Measurements from ENCODE around the gene ELFN2. TPM values are rescaled to one million over a fixed set of nuclear protein-coding genes. Genes with fewer than 3 reads are reported as not detected.

Gene ELFN2
- total RNA-seq, 4 donors from 2014 or later: under 0.01 TPM; not detected in 2

DNA sequence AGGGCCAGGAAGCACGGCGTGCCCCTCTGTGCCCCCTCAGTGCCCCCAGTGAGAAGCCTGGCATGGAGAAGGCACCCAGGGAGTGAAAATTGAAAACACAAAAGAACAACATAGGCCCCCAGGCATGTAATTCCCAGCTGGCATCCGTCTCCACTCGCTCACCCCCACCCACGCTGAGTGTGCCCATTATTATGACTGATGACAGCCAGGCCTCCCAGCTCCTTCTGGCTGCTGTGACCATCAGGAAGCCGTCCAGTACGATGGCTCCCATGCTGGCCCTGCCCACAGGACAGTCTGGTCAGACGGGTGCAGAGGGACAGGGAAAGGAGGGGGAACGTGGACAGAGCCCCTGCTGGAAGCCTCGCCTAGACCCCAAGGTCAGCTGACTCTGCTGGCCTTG lies 30.1 kb downstream of the ELFN2 start:
- TF ChIP-seq POLR2A (IDR thresholded peaks at IDR 0.05): no peak
- TF ChIP-seq POLR2AphosphoS5 (IDR thresholded peaks at IDR 0.05): no peak
- TF ChIP-seq, protein P1, sequence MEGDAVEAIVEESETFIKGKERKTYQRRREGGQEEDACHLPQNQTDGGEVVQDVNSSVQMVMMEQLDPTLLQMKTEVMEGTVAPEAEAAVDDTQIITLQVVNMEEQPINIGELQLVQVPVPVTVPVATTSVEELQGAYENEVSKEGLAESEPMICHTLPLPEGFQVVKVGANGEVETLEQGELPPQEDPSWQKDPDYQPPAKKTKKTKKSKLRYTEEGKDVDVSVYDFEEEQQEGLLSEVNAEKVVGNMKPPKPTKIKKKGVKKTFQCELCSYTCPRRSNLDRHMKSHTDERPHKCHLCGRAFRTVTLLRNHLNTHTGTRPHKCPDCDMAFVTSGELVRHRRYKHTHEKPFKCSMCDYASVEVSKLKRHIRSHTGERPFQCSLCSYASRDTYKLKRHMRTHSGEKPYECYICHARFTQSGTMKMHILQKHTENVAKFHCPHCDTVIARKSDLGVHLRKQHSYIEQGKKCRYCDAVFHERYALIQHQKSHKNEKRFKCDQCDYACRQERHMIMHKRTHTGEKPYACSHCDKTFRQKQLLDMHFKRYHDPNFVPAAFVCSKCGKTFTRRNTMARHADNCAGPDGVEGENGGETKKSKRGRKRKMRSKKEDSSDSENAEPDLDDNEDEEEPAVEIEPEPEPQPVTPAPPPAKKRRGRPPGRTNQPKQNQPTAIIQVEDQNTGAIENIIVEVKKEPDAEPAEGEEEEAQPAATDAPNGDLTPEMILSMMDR (IDR thresholded peaks at IDR 0.05): no peak
- no peak for TF ChIP-seq EP300 (IDR thresholded peaks at IDR 0.05; ENCODE audit: low read depth)
- Histone ChIP-seq H3K9me3 (no peaks in the 10 kb centered on the region), H3K27me3 (peaks cover 7% of the 10 kb centered on the region), H3K4me1 (peaks cover 0 to 7% (median 3%) of the 10 kb centered on the region in 4 donors), H3K4me3 (no peak overlapping the region), H3K36me3 (no peaks in the 10 kb centered on the region), H3K27ac (no peak overlapping the region)
- WGBS, 2 donors (ENCODE audit: low coverage in 1 of 2): 62% methylated on average over 10 of the region's 10 CpGs; no CpG with 5 or more reads in 1 of the 2 donors
- intact Hi-C loops (cut with DNase I; ENCODE audit: low total_unique reads) (no loop called here), in situ Hi-C loops (cut with MboI; ENCODE audit: low pct_ligation_motif_present in 1 of 4, low pct_unique_long_range_greater_than_20kb in 1 of 4, low sequenced_read_pairs in 3 of 4) (no loop called here)
- DNase-seq: no peak

GRCh38 chr22:37396488-37397084 lies 30.7 kb downstream of the ELFN2 start:
- no peaks in the 10 kb centered on the region for H3K9me3 ChIP-seq
- in situ Hi-C loops (cut with MboI; ENCODE audit: low pct_ligation_motif_present in 1 of 4, low pct_unique_long_range_greater_than_20kb in 1 of 4, low sequenced_read_pairs in 3 of 4) (no loop called here), intact Hi-C loops (cut with DNase I; ENCODE audit: low total_unique reads) (no loop called here)
- TF ChIP-seq POLR2AphosphoS5 (IDR thresholded peaks at IDR 0.05) (no peak), EP300 (IDR thresholded peaks at IDR 0.05; ENCODE audit: low read depth) (no peak)
- TF ChIP-seq, protein P1 (IDR thresholded peaks at IDR 0.05): no peak
- H3K4me3 ChIP-seq: no peak overlapping the region
- DNase-seq: no peak
- H3K4me1 ChIP-seq: peaks cover 0 to 6% (median 2%) of the 10 kb centered on the region in 4 donors
- H3K27ac ChIP-seq: no peak overlapping the region
- peaks cover 7% of the 10 kb centered on the region for H3K27me3 ChIP-seq
- H3K36me3 ChIP-seq: no peaks in the 10 kb centered on the region
- 57 to 70% methylated on average over 7 to 11 of the region's 11 CpGs for WGBS, 2 donors (ENCODE audit: low coverage in 1 of 2)

DNA sequence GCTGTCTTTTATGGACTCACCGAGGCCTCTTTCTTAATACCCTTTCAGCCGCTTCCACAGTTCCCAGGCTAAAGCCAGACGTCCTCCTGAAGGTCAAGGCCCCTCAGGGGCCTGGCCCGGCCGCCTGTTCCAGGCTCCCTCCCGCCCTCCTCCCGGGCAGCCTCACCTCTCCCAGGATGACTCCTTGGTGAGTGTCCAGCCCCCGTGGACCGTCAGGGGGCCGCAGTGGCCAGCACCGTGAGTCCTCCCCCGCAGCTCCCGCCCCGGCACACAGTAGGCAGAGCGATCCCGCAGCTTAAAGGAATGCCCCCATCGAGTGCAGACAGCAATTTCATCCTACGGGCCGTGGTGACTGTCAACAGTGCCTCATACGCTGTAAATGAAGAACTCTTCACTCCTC lies 32.9 kb downstream of the ELFN2 start:
- H3K9me3 ChIP-seq: no peaks in the 10 kb centered on the region
- H3K27ac ChIP-seq: no peak overlapping the region
- DNase-seq: no peak
- TF ChIP-seq EP300 (IDR thresholded peaks at IDR 0.05; ENCODE audit: low read depth) (no peak), POLR2A (IDR thresholded peaks at IDR 0.05) (no peak), POLR2AphosphoS5 (IDR thresholded peaks at IDR 0.05) (no peak)
- TF ChIP-seq, protein P1 (IDR thresholded peaks at IDR 0.05): no peak
- intact Hi-C loops (cut with DNase I; ENCODE audit: low total_unique reads) (no loop called here), in situ Hi-C loops (cut with MboI; ENCODE audit: low pct_ligation_motif_present in 1 of 4, low pct_unique_long_range_greater_than_20kb in 1 of 4, low sequenced_read_pairs in 3 of 4) (no loop called here)
- H3K36me3 ChIP-seq: no peaks in the 10 kb centered on the region
- H3K4me3 ChIP-seq: no peak overlapping the region
- H3K27me3 ChIP-seq: peaks cover 7% of the 10 kb centered on the region
- 86% methylated on average over 19 of the region's 20 CpGs; no CpG with 5 or more reads in 1 of the 2 donors for WGBS, 2 donors (ENCODE audit: low coverage in 1 of 2)
- H3K4me1 ChIP-seq: no peaks in the 10 kb centered on the region

DNA sequence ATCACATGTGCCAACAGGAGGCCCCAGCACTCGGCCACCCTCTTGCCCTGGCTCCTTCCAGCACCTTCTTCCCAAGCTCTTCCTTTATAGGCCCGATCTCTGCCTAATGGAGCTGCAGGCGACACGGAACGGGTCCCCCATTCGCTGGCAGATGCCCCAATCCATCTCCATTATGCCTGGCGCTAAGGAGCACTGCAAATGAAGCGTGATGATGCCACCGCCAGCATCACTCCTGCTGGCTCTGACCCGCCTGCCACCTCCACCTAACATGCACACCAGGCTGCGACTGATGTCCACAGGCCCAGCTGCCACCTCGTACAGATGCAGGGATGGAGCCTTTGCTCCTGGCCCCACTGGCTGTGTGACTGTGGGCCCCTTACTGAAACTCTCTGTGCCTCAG lies 33.5 kb downstream of the ELFN2 start:
- H3K36me3 ChIP-seq: no peaks in the 10 kb centered on the region
- peaks cover 12% of the 10 kb centered on the region for H3K27me3 ChIP-seq
- no peak overlapping the region for H3K4me3 ChIP-seq
- in situ Hi-C loops (cut with MboI; ENCODE audit: low pct_ligation_motif_present in 1 of 4, low pct_unique_long_range_greater_than_20kb in 1 of 4, low sequenced_read_pairs in 3 of 4) (no loop called here), intact Hi-C loops (cut with DNase I; ENCODE audit: low total_unique reads) (no loop called here)
- no peaks in the 10 kb centered on the region for H3K4me1 ChIP-seq
- no peak overlapping the region for H3K27ac ChIP-seq
- no peaks in the 10 kb centered on the region for H3K9me3 ChIP-seq
- no peak for TF ChIP-seq EP300 (IDR thresholded peaks at IDR 0.05; ENCODE audit: low read depth)
- no peak for TF ChIP-seq POLR2AphosphoS5 (IDR thresholded peaks at IDR 0.05)
- TF ChIP-seq POLR2A (IDR thresholded peaks at IDR 0.05): no peak
- TF ChIP-seq, protein P1 (IDR thresholded peaks at IDR 0.05): no peak
- no peak for DNase-seq
- WGBS, 2 donors (ENCODE audit: low coverage in 1 of 2): 70 to 89% methylated on average over 2 to 12 of the region's 12 CpGs

Measured in transverse colon (tissue), 4 donors.